Measurements from ENCODE around the gene ABCC1.
A peak's percentile ranks its signal among the peaks of the same experiment; 100 is the strongest.

ABCC1 gene

GRCh38 chr16:15993541-15993940, 44.1 kb downstream of the ABCC1 start:
- no peak for DNase-seq (ENCODE audit: low read depth, low spot score)

GRCh38 chr16:15993946-15994665, 44.7 kb downstream of the ABCC1 start:
- peak; percentile 90 for DNase-seq (ENCODE audit: low read depth, low spot score)

DNA sequence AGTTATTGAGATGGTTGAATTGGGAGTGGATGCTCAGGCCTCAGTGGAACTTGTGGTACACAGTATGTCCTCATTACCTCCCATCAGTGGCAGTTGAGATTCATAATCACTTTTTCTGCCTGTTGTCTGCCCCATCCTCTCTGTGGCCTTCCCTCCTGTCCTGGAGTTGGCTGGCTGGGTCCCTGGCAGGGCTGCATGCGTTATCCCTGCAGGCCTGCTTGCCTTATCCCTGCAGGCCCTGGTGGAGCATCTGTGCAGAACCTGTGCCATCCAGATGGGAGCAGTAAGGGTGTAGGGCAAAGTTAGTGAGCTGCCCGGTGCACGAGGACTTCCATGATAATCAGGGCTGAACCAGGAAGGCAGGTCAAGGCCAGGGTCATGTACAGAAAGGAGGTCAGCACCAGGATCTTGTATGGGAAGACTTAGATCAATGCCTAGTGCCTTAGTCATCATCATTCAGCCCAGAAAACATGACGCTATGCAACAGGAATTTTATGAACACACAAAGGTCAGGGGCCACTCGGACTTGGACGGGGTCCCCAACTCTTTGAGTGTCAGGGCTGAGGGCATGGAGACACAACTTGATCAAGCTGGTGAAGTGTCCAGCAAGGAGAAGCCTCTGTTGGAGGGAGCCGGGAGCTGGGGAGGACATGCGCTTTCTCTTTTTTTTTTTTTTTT, 47.2 kb downstream of the ABCC1 start:
- DNase-seq (ENCODE audit: low read depth, low spot score) = no peak

DNA sequence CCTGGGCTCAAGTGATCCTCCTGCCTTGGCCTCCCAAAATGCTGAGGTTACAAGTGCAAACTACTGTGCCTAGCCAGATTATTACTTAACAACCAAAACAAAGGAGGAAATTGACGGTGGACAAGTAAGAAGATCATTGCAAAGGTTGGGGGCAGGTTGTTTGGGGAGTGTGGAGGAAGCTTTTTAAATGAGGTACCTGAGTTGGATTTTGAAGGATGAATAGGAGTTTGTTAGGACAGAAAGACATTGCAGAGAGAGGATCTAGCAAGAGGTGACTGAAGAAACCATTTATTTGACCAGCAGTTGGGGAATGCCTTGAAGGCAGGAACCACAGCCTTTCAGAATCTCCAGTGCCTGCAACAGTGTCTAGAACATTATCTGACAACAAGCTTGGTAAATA, 51.3 kb downstream of the ABCC1 start:
- no peak for DNase-seq (ENCODE audit: low read depth, low spot score)

DNA sequence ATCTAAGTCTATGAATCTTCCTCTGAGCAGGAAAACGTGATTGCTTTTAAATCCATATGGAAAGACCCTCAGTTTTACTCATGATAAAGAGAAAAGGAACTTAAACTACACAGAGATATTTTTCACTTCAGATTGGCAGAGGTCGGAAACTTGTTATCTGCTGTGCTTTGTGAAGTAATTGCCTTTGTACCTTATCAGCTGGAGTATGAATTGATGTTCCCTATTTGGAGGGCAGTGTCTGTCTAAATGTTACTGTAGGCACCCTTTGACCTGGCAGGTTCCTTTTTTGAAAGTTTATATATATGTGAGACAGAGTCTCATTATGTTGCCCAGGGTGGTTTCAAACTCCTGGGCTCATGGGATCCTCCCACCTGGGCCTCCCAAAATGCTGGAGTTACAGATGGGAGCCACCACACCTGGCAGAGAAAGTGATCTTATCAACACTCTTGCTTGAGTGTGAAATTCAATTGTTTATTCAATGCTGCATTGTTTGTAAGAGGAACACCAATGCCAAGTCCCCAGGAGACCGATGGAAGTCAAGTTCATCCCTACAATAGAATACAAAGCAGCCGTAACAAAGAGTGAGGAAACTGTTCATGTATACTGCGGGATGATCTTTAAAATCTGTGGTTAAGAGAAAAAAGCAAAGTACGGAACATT, 52.3 kb downstream of the ABCC1 start:
- no peak for DNase-seq (ENCODE audit: low read depth, low spot score)

- no peak for DNase-seq (ENCODE audit: low read depth, low spot score)
Observed at GRCh38 chr16:16003719-16004313, 54.4 kb downstream of the ABCC1 start.

DNA sequence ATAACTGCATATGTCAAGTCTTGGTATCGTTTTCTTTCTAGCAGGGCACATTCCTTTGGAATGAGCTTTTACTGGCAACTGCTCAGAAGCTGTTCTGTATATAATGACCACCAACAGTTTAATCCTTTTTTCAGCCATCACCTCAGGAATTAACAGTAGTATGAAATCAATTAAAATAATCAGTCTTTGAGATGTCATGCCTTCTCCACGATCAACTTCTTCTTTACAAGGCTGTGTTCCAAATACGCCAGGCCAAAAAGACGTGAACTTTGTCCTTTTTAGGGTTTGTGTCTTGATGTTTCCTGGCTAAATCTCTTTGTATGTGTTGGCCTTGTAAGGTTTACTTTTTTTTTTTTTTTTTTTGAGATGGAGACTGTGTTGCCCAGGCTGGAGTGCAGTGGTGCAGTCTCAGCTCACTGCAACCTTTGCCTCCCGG, 54.9 kb downstream of the ABCC1 start:
- no peak for DNase-seq (ENCODE audit: low read depth, low spot score)

GRCh38 chr16:16005721-16006120, 56.3 kb downstream of the ABCC1 start:
- DNase-seq (ENCODE audit: low read depth, low spot score) = no peak

DNA sequence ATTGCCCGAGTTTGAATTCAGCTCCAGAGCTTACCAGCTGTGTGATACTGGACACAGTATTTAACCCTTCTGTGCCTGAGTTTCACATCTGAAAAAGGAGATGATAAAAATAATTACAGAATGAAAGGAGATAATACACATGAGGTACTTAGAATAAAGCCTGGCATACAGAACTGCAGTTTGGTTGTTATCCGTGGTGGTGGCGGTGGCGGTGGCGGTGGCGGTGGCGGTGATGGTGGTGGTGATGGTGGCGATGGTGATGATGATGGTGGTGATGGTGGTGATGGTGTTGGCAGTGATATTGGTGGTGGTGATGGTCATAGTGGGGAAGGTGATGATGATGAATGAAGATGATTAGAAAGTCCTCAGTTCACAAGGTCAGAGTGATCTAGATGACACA, 57.2 kb downstream of the ABCC1 start:
- DNase-seq (ENCODE audit: low read depth, low spot score) = no peak

DNA sequence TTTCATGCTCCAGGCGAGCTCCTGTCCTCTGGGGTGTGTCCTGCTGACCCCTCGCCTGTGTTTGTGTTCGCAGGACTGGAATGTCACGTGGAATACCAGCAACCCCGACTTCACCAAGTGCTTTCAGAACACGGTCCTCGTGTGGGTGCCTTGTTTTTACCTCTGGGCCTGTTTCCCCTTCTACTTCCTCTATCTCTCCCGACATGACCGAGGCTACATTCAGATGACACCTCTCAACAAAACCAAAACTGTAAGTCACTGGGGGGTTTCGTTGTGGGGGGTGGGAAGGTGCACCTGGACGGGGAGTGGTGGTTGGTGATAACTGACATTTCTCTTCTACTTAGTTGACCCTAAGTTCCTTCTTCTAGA, 58.3 kb downstream of the ABCC1 start:
- no peak for DNase-seq (ENCODE audit: low read depth, low spot score)

- DNase-seq (ENCODE audit: low read depth, low spot score) = no peak
Observed at GRCh38 chr16:16008666-16009065, 59.2 kb downstream of the ABCC1 start.

DNA sequence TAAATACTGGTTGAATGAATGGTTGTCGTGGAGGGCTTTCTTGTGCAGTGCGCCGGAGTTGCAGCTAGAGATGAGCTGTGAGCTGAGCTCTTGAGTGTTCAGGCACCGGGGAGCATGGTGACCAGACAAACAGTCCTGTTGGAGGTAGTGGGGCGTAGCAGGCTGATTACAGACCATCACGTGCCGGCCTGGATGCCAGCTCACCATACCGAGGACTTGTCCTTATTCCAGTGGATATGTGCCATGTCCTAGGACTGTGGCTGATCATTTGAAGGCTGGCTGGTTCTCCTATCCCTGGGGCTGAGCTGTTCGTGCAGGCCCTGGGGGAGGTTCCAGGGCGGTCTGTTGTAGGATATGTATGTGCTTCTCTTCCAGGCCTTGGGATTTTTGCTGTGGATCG, 60.0 kb downstream of the ABCC1 start:
- DNase-seq (ENCODE audit: low read depth, low spot score) = no peak

- DNase-seq (ENCODE audit: low read depth, low spot score) = no peak
Observed at GRCh38 chr16:16010194-16010593, 60.8 kb downstream of the ABCC1 start.

DNA sequence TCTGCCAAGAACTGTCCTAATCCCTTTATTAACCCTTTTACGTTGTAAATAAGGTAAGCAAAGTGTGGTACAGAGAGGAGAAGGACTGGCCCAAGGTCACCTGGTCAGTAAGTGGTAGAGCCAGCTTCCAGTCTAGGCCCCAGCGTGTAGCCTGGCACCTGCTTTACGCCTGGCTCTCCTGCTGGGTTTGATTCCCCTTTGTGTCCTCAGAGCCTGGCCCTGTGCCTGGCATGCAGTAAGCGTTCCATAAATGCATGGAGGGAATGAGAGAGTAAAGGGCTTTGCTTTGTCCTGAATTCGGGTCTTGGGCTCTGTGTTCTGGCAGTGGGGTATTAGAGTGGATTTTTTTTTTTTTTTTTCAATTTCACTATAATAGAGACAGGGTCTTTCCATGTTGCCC, 62.7 kb downstream of the ABCC1 start:
- no peak for DNase-seq (ENCODE audit: low read depth, low spot score)

DNA sequence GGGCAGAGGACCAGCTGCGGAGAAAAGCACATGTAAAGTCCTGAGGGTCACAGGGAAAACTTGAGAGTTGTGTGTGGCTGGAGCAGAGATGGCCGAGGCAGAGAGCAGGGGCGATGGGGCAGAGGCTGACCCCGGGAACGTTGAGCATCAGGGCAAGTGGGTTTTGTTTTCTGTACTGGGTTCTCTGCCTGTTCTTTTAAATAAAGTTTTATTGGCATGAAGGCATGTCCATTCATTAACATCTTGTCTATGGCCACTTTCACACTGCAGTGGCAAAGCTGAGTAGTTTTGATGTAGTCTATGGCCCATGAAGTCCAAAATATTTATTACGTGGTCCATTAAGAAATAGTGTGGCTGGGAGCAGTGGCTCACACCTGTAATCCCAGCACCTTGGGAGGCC, 64.4 kb downstream of the ABCC1 start:
- no peak for DNase-seq (ENCODE audit: low read depth, low spot score)

- peak; percentile 47 for DNase-seq (ENCODE audit: low read depth, low spot score)
Observed at GRCh38 chr16:16014329-16015224, 65.2 kb downstream of the ABCC1 start.

- no peak for DNase-seq (ENCODE audit: low read depth, low spot score)
Observed at GRCh38 chr16:16015849-16016248, 66.4 kb downstream of the ABCC1 start.

DNA sequence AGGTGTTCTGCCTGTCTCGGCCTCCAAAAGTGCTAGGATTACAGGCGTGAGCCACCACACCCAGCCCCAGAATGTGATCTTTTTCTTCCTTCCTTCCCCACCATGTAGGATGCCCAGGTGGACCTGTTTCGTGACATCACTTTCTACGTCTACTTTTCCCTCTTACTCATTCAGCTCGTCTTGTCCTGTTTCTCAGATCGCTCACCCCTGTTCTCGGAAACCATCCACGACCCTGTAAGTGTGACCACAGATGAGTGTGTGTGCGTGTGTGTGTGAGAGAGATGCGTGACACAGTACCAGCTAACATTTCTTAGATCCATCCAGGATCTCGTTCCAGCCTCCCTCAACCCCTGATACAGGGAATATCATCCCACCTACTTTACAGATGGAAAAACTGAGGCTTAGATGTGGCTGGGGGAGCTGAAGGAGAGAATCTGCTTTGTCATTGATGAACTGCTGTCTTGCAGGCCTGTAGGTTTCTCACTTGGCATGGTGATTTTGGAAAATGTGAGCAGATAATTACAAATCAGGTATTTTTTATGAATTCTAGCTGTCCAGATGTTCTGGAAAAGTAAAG, 67.1 kb downstream of the ABCC1 start:
- DNase-seq (ENCODE audit: low read depth, low spot score) = no peak

- no peak for DNase-seq (ENCODE audit: low read depth, low spot score)
Observed at GRCh38 chr16:16017812-16018211, 68.4 kb downstream of the ABCC1 start.

GRCh38 chr16:16018705-16019104, 69.3 kb downstream of the ABCC1 start:
- no peak for DNase-seq (ENCODE audit: low read depth, low spot score)

DNA sequence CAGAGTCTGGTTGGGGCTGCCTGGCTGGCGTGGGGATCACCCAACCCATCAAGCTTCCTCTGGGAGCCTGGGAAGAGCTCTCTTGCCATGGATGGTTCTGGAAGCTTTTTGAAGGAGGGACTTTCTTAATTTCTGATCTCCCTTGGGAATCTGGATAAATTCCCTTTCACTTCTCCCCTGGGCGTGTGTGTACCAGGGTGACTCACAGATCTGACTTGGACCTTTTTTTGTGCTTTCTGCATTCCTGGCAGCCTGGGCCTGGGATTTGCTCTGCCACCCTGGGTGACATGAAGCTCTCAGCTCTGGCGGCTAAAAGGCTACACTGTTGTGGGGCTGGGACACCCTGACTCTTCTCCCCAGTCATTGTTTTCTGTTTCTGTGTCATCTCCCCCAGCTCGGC, 70.1 kb downstream of the ABCC1 start:
- DNase-seq (ENCODE audit: low read depth, low spot score) = no peak
